PC-9 (cell line): ENCODE measurements around the gene ITGA3. TPM values are rescaled to one million over a fixed set of nuclear protein-coding genes. Genes with fewer than 3 reads are reported as not detected.

Experiments used
- BruUV-seq: library from RNA; stranded (reverse); fragments of 400-500 nt; replicated peaks from 2 replicates; lab custom pipeline; 2021; lab: Mats Ljungman, UMichigan
- CTCF ChIA-PET: fragments of 300-600 bp; sonication (Branson Sonifier 250); formaldehyde crosslinking; loops from one replicate; lab custom pipeline; 2022; ENCODE audit warnings: antibody characterized with exemption; lab: Charles Lee
- POLR2A ChIA-PET: fragments of 300-600 bp; sonication (Branson Sonifier 250); formaldehyde crosslinking; loops from one replicate; lab custom pipeline; 2022; ENCODE audit warnings: antibody characterized with exemption; ENCODE audit not compliant: unreplicated experiment; lab: Charles Lee
- DNase-seq, 2 experiments: peaks; one replicate each; pipeline versions ENCODE4 v3.0.0 to v3.0.0-alpha.2; 2015 to 2022; ENCODE audit warnings: mixed read lengths in 1 of 2
- H2AFZ ChIP-seq: fragments of 200-600 bp; sonication (generic); 2 replicates; pipeline ENCODE4 v1.8.1; 2017; ENCODE audit warnings: antibody characterized with exemption
- H3F3A ChIP-seq: fragments of 200-600 bp; sonication (generic); 2 replicates; pipeline ENCODE4 v1.8.1; 2017; ENCODE audit warnings: antibody characterized with exemption, mild to moderate bottlenecking, low read depth; ENCODE audit not compliant: insufficient read depth
- H3K27ac ChIP-seq: fragments of 200-600 bp; sonication (generic); 2 replicates; pipeline ENCODE4 v1.6.1; 2016; ENCODE audit warnings: mixed run types
- H3K27me3 ChIP-seq: fragments of 200-600 bp; sonication (generic); 2 replicates; pipeline ENCODE4 v1.6.1; 2016; ENCODE audit warnings: low read depth, mixed run types; ENCODE audit not compliant: insufficient read depth
- H3K36me3 ChIP-seq: fragments of 200-600 bp; sonication (generic); 2 replicates; pipeline ENCODE4 v1.6.1; 2016; ENCODE audit warnings: low read depth, mixed run types
- H3K4me1 ChIP-seq: fragments of 200-600 bp; sonication (generic); replicated peaks from 2 replicates; pipeline ENCODE4 v1.6.1; 2016; ENCODE audit warnings: mixed run types; ENCODE audit not compliant: insufficient read depth
- H3K4me2 ChIP-seq: fragments of 200-600 bp; sonication (generic); 2 replicates; pipeline ENCODE4 v1.6.1; 2017; ENCODE audit warnings: mixed run types
- H3K4me3 ChIP-seq: fragments of 200-600 bp; sonication (generic); 2 replicates; pipeline ENCODE4 v1.6.1; 2016; ENCODE audit warnings: mixed run types
- H3K79me2 ChIP-seq: fragments of 200-600 bp; sonication (generic); 2 replicates; pipeline ENCODE4 v1.6.1; 2017; ENCODE audit warnings: low read depth, mixed run types
- H3K9me2 ChIP-seq: fragments of 200-600 bp; sonication (generic); 2 replicates; pipeline ENCODE4 v1.8.1; 2017; ENCODE audit warnings: mild to moderate bottlenecking; ENCODE audit not compliant: insufficient read depth
- H3K9me3 ChIP-seq: fragments of 200-600 bp; sonication (generic); 2 replicates; pipeline ENCODE4 v1.8.1; 2016; ENCODE audit warnings: low read depth; ENCODE audit not compliant: insufficient read depth
- H4K20me1 ChIP-seq: fragments of 200-600 bp; sonication (generic); 2 replicates; pipeline ENCODE4 v1.8.1; 2017; ENCODE audit not compliant: insufficient read depth
- EZH2 ChIP-seq: fragments of 200-600 bp; sonication (generic); IDR thresholded peaks from 2 replicates; pipeline ENCODE4 v1.8.0; 2017; ENCODE audit warnings: antibody characterized with exemption, low read depth
- intact Hi-C: fragments of 100-400 bp; cut with micrococcal nuclease; formaldehyde crosslinking; loops from one replicate; pipeline ENCODE4 v1.10.0; 2022; ENCODE audit not compliant: unreplicated experiment
- total RNA-seq: library from RNA; stranded (reverse); gene quantifications from 2 replicates; pipeline ENCODE4 v1.2.3, GENCODE V29; 2021
- TF ChIP-seq, protein P1 (sequence below): fragments of 200-600 bp; sonication (generic); conservative IDR thresholded peaks from 2 replicates; pipeline ENCODE4 v1.6.1; 2017; ENCODE audit warnings: mixed run types, antibody characterized with exemption, mild to moderate bottlenecking, moderate library complexity

The ITGA3 gene
- total RNA-seq, 1 experiment from 2014 or later: 291 TPM

DNA sequence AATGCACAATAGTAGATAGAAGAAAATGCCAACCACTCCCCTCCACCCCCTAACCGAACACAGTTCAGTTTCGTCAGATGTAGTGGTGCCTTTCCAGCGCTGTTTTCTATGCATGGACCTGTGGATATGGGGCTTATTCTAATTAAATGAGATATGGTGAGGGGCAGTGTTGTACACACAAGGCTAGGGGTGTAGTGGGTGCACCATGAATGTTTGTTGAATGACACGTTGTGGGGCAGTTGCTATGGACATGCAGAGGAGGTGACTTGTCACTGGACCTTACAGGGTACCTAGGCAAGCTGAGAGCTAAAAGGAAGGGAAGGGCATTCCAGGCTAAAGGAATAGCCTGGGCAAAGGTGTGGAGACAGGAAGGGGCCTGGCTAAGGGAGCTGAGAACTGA, 42.7 kb downstream of the ITGA3 start:
- H3K4me2 ChIP-seq: no peak overlapping the region
- POLR2A ChIA-PET: no interaction called here
- no peaks in the 10 kb centered on the region for H3K9me2 ChIP-seq
- H3K36me3 ChIP-seq: no peaks in the 10 kb centered on the region
- H4K20me1 ChIP-seq: peaks cover 6% of the 10 kb centered on the region; the same call in 1 of the 2 replicates
- H3K4me3 ChIP-seq: no peak overlapping the region
- peaks cover 45% of the 10 kb centered on the region for H3K4me1 ChIP-seq
- intact Hi-C loops: loop anchor here (10.0 kb wide), 1 partner anchor 376 kb away; the partner anchor contains the start of gene RSAD1
- TF ChIP-seq, protein P1, sequence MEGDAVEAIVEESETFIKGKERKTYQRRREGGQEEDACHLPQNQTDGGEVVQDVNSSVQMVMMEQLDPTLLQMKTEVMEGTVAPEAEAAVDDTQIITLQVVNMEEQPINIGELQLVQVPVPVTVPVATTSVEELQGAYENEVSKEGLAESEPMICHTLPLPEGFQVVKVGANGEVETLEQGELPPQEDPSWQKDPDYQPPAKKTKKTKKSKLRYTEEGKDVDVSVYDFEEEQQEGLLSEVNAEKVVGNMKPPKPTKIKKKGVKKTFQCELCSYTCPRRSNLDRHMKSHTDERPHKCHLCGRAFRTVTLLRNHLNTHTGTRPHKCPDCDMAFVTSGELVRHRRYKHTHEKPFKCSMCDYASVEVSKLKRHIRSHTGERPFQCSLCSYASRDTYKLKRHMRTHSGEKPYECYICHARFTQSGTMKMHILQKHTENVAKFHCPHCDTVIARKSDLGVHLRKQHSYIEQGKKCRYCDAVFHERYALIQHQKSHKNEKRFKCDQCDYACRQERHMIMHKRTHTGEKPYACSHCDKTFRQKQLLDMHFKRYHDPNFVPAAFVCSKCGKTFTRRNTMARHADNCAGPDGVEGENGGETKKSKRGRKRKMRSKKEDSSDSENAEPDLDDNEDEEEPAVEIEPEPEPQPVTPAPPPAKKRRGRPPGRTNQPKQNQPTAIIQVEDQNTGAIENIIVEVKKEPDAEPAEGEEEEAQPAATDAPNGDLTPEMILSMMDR: no peak
- no peak for TF ChIP-seq EZH2
- no TSS peak for BruUV-seq
- H3K27me3 ChIP-seq: no peaks in the 10 kb centered on the region
- peaks cover 40% of the 10 kb centered on the region for H3F3A ChIP-seq
- CTCF ChIA-PET: no interaction called here
- H2AFZ ChIP-seq: no peak overlapping the region
- no peaks in the 10 kb centered on the region for H3K9me3 ChIP-seq
- no peak overlapping the region for H3K27ac ChIP-seq
- peaks cover 11% of the 10 kb centered on the region; the same call in 1 of the 2 replicates for H3K79me2 ChIP-seq
- DNase-seq: no peak

DNA sequence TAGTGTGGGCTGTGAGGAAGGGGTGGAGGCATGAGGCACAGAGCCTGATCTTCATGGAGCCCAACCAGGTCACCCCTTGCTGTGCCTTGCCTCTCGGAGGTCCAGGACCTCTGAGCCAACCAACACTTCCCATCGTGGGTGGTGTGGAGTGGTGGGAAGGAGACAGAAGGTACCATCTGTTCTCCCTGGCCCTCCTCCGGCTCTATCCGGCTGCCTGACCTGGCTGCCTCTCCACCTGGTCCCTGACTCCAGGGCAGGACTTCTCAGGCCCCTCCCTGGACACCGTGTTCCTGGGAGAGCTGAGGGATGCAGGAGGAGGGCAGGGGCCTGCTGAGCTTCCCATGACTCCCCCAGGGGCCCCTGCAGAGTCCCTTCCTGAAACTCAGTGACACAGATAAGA, 43.1 kb downstream of the ITGA3 start:
- TF ChIP-seq, protein P1: no peak
- TF ChIP-seq EZH2: no peak
- peaks cover 36% of the 10 kb centered on the region for H3F3A ChIP-seq
- H3K9me2 ChIP-seq: no peaks in the 10 kb centered on the region
- peaks cover 11% of the 10 kb centered on the region; the same call in 1 of the 2 replicates for H3K79me2 ChIP-seq
- H3K9me3 ChIP-seq: no peaks in the 10 kb centered on the region
- no peak for DNase-seq
- POLR2A ChIA-PET: no interaction called here
- no peak overlapping the region for H3K27ac ChIP-seq
- no peaks in the 10 kb centered on the region for H3K36me3 ChIP-seq
- no peak overlapping the region for H3K4me2 ChIP-seq
- BruUV-seq: no TSS peak
- H3K4me3 ChIP-seq: no peak overlapping the region
- intact Hi-C loops: loop anchor here (10.0 kb wide), 1 partner anchor 376 kb away; the partner anchor contains the start of gene RSAD1
- peaks cover 6% of the 10 kb centered on the region; the same call in 1 of the 2 replicates for H4K20me1 ChIP-seq
- CTCF ChIA-PET: no interaction called here
- no peak overlapping the region for H2AFZ ChIP-seq
- H3K4me1 ChIP-seq: peaks cover 44% of the 10 kb centered on the region
- H3K27me3 ChIP-seq: no peaks in the 10 kb centered on the region

DNA sequence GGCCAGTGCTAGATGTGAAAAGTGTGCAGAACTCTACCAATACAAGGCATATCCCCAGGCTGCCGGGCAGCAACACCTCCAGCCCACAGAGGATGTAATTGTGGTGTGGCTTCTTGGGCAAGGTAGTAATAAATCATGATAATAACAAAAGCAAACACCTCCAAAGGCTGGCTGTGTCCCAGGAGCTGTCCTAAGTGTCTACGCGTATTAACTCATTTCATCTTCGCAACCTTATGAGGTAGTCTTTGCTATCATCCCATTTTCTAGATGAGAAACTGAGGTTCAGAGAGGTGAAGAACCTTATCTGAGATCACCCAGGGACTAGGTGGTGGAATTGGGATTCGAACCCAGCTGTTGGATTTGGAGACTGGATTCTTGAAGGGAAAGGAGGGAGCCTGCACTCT, 44.6 kb downstream of the ITGA3 start:
- peaks cover 42% of the 10 kb centered on the region for H3K4me1 ChIP-seq
- H3K4me2 ChIP-seq: peak overlapping the region; percentile 61
- H3K27me3 ChIP-seq: no peaks in the 10 kb centered on the region
- no TSS peak for BruUV-seq
- H4K20me1 ChIP-seq: peaks cover 6% of the 10 kb centered on the region; the same call in 1 of the 2 replicates
- H3F3A ChIP-seq: peaks cover 34% of the 10 kb centered on the region
- no peak overlapping the region for H3K4me3 ChIP-seq
- TF ChIP-seq EZH2: no peak
- TF ChIP-seq, protein P1: no peak
- intact Hi-C loops: no loop called here
- ChIA-PET POLR2A (no interaction called here), CTCF (interaction anchor here (0.9 kb wide), 1 partner anchor 13 kb away, joined by 3 read pairs; no protein-coding TSS in a partner anchor)
- no peaks in the 10 kb centered on the region for H3K9me3 ChIP-seq
- peak in 1 of 2 experiments; percentile 75 for DNase-seq
- H3K27ac ChIP-seq: no peak overlapping the region
- peaks cover 10% of the 10 kb centered on the region; the same call in 1 of the 2 replicates for H3K79me2 ChIP-seq
- H3K9me2 ChIP-seq: no peaks in the 10 kb centered on the region
- no peak overlapping the region for H2AFZ ChIP-seq
- H3K36me3 ChIP-seq: no peaks in the 10 kb centered on the region
